ENCODE results near the gene STRBP.

STRBP gene

GRCh38 chr9:123290764-123291163 lies 22.4 kb upstream of the STRBP start:
- no peak for TF ChIP-seq POLR2A (IDR thresholded peaks at IDR 0.05; ENCODE audit: extremely low read depth, insufficient read length)
- TF ChIP-seq, protein P1, sequence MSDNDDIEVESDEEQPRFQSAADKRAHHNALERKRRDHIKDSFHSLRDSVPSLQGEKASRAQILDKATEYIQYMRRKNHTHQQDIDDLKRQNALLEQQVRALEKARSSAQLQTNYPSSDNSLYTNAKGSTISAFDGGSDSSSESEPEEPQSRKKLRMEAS (IDR thresholded peaks at IDR 0.05; ENCODE audit: low read depth, low read length), result no peak
- TF ChIP-seq, protein P2, sequence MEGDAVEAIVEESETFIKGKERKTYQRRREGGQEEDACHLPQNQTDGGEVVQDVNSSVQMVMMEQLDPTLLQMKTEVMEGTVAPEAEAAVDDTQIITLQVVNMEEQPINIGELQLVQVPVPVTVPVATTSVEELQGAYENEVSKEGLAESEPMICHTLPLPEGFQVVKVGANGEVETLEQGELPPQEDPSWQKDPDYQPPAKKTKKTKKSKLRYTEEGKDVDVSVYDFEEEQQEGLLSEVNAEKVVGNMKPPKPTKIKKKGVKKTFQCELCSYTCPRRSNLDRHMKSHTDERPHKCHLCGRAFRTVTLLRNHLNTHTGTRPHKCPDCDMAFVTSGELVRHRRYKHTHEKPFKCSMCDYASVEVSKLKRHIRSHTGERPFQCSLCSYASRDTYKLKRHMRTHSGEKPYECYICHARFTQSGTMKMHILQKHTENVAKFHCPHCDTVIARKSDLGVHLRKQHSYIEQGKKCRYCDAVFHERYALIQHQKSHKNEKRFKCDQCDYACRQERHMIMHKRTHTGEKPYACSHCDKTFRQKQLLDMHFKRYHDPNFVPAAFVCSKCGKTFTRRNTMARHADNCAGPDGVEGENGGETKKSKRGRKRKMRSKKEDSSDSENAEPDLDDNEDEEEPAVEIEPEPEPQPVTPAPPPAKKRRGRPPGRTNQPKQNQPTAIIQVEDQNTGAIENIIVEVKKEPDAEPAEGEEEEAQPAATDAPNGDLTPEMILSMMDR (IDR thresholded peaks at IDR 0.05; ENCODE audit: low read depth, low read length), result no peak
- TF ChIP-seq MYC (IDR thresholded peaks at IDR 0.05; ENCODE audit: low read depth, low read length), result no peak
- no peak for DNase-seq (ENCODE audit: low read depth)
- no peak overlapping the region for H3K4me3 ChIP-seq (ENCODE audit: low read depth, low read length)

- TF ChIP-seq, protein P2 (IDR thresholded peaks at IDR 0.05; ENCODE audit: low read depth, low read length), result no peak
- TF ChIP-seq, protein P1 (IDR thresholded peaks at IDR 0.05; ENCODE audit: low read depth, low read length), result no peak
- no peak for TF ChIP-seq POLR2A (IDR thresholded peaks at IDR 0.05; ENCODE audit: extremely low read depth, insufficient read length)
- TF ChIP-seq MYC (IDR thresholded peaks at IDR 0.05; ENCODE audit: low read depth, low read length), result no peak
- no peak overlapping the region for H3K4me3 ChIP-seq (ENCODE audit: low read depth, low read length)
- DNase-seq (ENCODE audit: low read depth), result no peak
Measured at GRCh38 chr9:123287639-123288038, 19.3 kb upstream of the STRBP start.

DNA sequence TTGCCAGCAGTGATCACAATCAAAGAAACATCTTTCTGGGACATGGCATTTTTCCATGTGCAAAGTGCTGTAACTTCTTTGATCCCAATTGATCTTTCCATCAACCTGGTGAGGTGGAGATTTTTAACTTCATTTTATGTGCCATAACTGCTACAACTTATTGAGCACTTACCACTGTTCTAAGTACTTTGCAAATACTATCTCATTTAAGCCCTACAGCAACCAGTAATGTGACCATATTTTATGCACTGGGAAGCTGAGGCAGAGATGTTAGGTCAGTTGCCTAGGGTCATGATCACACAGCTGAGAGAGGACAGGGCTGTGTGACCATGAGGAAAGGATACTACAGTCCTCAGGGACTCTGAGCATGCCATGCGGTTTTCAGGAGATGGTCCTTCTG lies 17.9 kb upstream of the STRBP start:
- H3K4me3 ChIP-seq (ENCODE audit: low read depth, low read length), result no peak overlapping the region
- no peak for TF ChIP-seq POLR2A (IDR thresholded peaks at IDR 0.05; ENCODE audit: extremely low read depth, insufficient read length)
- TF ChIP-seq, protein P1 (IDR thresholded peaks at IDR 0.05; ENCODE audit: low read depth, low read length), result no peak
- TF ChIP-seq MYC (IDR thresholded peaks at IDR 0.05; ENCODE audit: low read depth, low read length), result no peak
- TF ChIP-seq, protein P2 (IDR thresholded peaks at IDR 0.05; ENCODE audit: low read depth, low read length), result no peak
- no peak for DNase-seq (ENCODE audit: low read depth)

- DNase-seq (ENCODE audit: low read depth), result no peak
- TF ChIP-seq, protein P1 (IDR thresholded peaks at IDR 0.05; ENCODE audit: low read depth, low read length), result no peak
- TF ChIP-seq POLR2A (IDR thresholded peaks at IDR 0.05; ENCODE audit: extremely low read depth, insufficient read length), result no peak
- H3K4me3 ChIP-seq (ENCODE audit: low read depth, low read length), result no peak overlapping the region
Measured at GRCh38 chr9:123284656-123285055, 16.3 kb upstream of the STRBP start.

DNA sequence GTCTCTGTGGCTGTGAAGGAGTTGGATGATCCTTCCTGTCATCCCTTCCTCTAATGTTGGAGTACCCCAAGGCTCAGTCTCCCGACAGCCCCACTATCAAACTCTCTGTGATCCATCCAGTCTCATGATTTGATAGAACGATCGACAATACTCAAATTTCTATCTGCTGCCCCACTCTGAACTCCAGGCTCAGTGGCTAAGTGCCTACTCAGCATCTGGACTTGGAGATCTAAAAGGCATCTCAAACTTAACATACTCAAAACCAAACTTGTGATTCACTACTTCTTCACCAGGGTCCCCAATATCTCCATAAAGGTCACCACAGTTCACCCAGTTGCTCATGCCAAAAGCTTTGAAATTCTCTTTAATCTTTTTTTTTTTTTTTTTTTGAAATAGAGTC lies 15.1 kb upstream of the STRBP start:
- TF ChIP-seq, protein P2 (IDR thresholded peaks at IDR 0.05; ENCODE audit: low read depth, low read length), result no peak
- TF ChIP-seq, protein P1 (IDR thresholded peaks at IDR 0.05; ENCODE audit: low read depth, low read length), result no peak
- TF ChIP-seq MYC (IDR thresholded peaks at IDR 0.05; ENCODE audit: low read depth, low read length) (no peak), POLR2A (IDR thresholded peaks at IDR 0.05; ENCODE audit: extremely low read depth, insufficient read length) (no peak)
- H3K4me3 ChIP-seq (ENCODE audit: low read depth, low read length), result no peak overlapping the region
- no peak for DNase-seq (ENCODE audit: low read depth)

GRCh38 chr9:123283048-123283408 lies 14.6 kb upstream of the STRBP start:
- H3K4me3 ChIP-seq (ENCODE audit: low read depth, low read length), result no peak overlapping the region
- TF ChIP-seq, protein P2 (IDR thresholded peaks at IDR 0.05; ENCODE audit: low read depth, low read length), result no peak
- TF ChIP-seq, protein P1 (IDR thresholded peaks at IDR 0.05; ENCODE audit: low read depth, low read length), result no peak
- TF ChIP-seq POLR2A (IDR thresholded peaks at IDR 0.05; ENCODE audit: extremely low read depth, insufficient read length) (no peak), MYC (IDR thresholded peaks at IDR 0.05; ENCODE audit: low read depth, low read length) (no peak)
- DNase-seq (ENCODE audit: low read depth), result no peak
